B cell (primary cell): ENCODE results near the gene SGF29. TPM values are rescaled to one million over a fixed set of nuclear protein-coding genes. Genes with fewer than 3 reads are reported as not detected.
"Not testable (repeated sequence)": the region's sequence is repeated elsewhere in the genome, so short reads cannot be mapped to it uniquely, and the experiment has no call there.

Experiments
- ATAC-seq: fragments of 200-7000 bp; cut with Tn5 transposase; one replicate; pipeline ENCODE4 v1.10.0; 2021; ENCODE audit warnings: low read depth, mild to moderate bottlenecking, moderate number of reproducible peaks, moderate library complexity
- CTCF ChIA-PET: fragments of 350-600 bp; sonication (Branson Sonifier 250); formaldehyde crosslinking; loops from one replicate; lab custom pipeline; 2021; ENCODE audit warnings: antibody characterized with exemption, inconsistent platforms; lab: Charles Lee
- POLR2A ChIA-PET: fragments of 350-600 bp; sonication (Branson Sonifier 250); formaldehyde crosslinking; loops from one replicate; lab custom pipeline; 2021; ENCODE audit warnings: antibody characterized with exemption; lab: Charles Lee
- DNase-seq: peaks from one replicate; pipeline ENCODE4 v3.0.0; 2013
- H2AFZ ChIP-seq: 2 replicates; pipeline ENCODE4 v1.6.1; 2012; ENCODE audit warnings: mild to moderate bottlenecking, low read depth, low read length; ENCODE audit not compliant: insufficient read depth, poor library complexity, severe bottlenecking
- H3K27ac ChIP-seq, 2 donors: 1 replicate in 1 of 2; 2 replicates in 1 of 2; pipeline ENCODE4 v1.5.1; 2012 to 2013; ENCODE audit warnings: low read length in 2 of 2, mild to moderate bottlenecking in 2 of 2, moderate library complexity in 1 of 2
- H3K27me3 ChIP-seq, 4 experiments: fragments of 200-600 bp in 1 of 4; sonication (generic) in 1 of 4; replicated peaks in 1 of 4; 1 replicate in 2 of 4; 2 replicates in 2 of 4; pipeline versions ENCODE4 v1.6.1 to v1.7.0; 2013 to 2016; ENCODE audit warnings: low read length in 3 of 4, mild to moderate bottlenecking in 2 of 4, mixed read lengths in 1 of 4, moderate library complexity in 1 of 4; ENCODE audit not compliant: insufficient read depth in 4 of 4, control insufficient read depth in 3 of 4; ENCODE audit errors: control extremely low read depth in 1 of 4
- H3K36me3 ChIP-seq, 2 experiments: replicated peaks in 1 of 2; 1 replicate in 1 of 2; 2 replicates in 1 of 2; pipeline versions ENCODE4 v1.6.1 to v1.7.1; 2013; ENCODE audit warnings: low read length in 1 of 2; ENCODE audit not compliant: insufficient read depth in 2 of 2, control insufficient read depth in 1 of 2; ENCODE audit errors: control extremely low read depth in 1 of 2, extremely low read depth in 1 of 2
- H3K4me1 ChIP-seq, 2 donors: fragments of 200-600 bp in 1 of 2; sonication (generic) in 1 of 2; 1 replicate in 1 of 2; 2 replicates in 1 of 2; pipeline versions ENCODE4 v1.5.1 to v1.6.1; 2013 to 2017; ENCODE audit warnings: low read length in 2 of 2; ENCODE audit not compliant: control insufficient read depth in 2 of 2, insufficient read depth in 2 of 2
- H3K4me2 ChIP-seq: replicated peaks from 2 replicates; pipeline ENCODE3; 2012; ENCODE audit warnings: mild to moderate bottlenecking, low read depth, low read length; ENCODE audit not compliant: poor library complexity, severe bottlenecking
- H3K4me3 ChIP-seq, 5 experiments: fragments of 200-600 bp in 1 of 5; sonication (generic) in 1 of 5; 1 replicate in 3 of 5; 2 replicates in 2 of 5; pipeline versions ENCODE4 v1.5.1 to v1.7.0; 2011 to 2016; ENCODE audit warnings: low read length in 4 of 5, mild to moderate bottlenecking in 4 of 5, low read depth in 2 of 5, control low read depth in 1 of 5, moderate library complexity in 1 of 5; ENCODE audit not compliant: insufficient read depth in 1 of 5; ENCODE audit errors: control extremely low read depth in 1 of 5, extremely low read depth in 1 of 5
- H3K79me2 ChIP-seq: fragments of 200-600 bp; sonication (generic); one replicate; pipeline ENCODE4 v1.6.0; 2016; ENCODE audit warnings: low read length; ENCODE audit not compliant: control insufficient read depth, insufficient read depth
- H3K9ac ChIP-seq: fragments of 200-600 bp; sonication (generic); 2 replicates; pipeline ENCODE4 v1.6.1; 2017; ENCODE audit warnings: mild to moderate bottlenecking, low read length, moderate library complexity
- H3K9me3 ChIP-seq, 3 donors: one replicate each; pipeline versions ENCODE4 v1.6.1 to v1.7.1; 2013; ENCODE audit warnings: low read length in 2 of 3; ENCODE audit not compliant: control insufficient read depth in 2 of 3, insufficient read depth in 1 of 3; ENCODE audit errors: control extremely low read depth in 1 of 3
- H4K20me1 ChIP-seq: 2 replicates; pipeline ENCODE4 v1.6.0; 2012; ENCODE audit warnings: mild to moderate bottlenecking, low read length; ENCODE audit not compliant: insufficient read depth, control insufficient read depth, poor library complexity, severe bottlenecking
- H3K27ac Mint-ChIP-seq: one replicate; pipeline ENCODE4 v1.8.0; 2021; ENCODE audit warnings: mixed read lengths
- H3K27me3 Mint-ChIP-seq: one replicate; pipeline ENCODE4 v1.8.0; 2021; ENCODE audit warnings: mixed read lengths
- H3K4me1 Mint-ChIP-seq: one replicate; pipeline ENCODE4 v1.8.0; 2021; ENCODE audit warnings: mixed read lengths
- H3K4me3 Mint-ChIP-seq: one replicate; pipeline ENCODE4 v1.8.0; 2021; ENCODE audit warnings: mixed read lengths
- H3K9me3 Mint-ChIP-seq: one replicate; pipeline ENCODE4 v1.8.0; 2022; ENCODE audit warnings: mixed read lengths; ENCODE audit not compliant: insufficient read depth
- EZH2 ChIP-seq: IDR thresholded peaks from 2 replicates; pipeline ENCODE4 v1.6.1; 2012; ENCODE audit warnings: borderline replicate concordance, low read depth, mild to moderate bottlenecking, moderate library complexity, low read length; ENCODE audit not compliant: insufficient read depth, poor library complexity, severe bottlenecking
- WGBS: methylation state at CpG from one replicate; pipeline ENCODE4 v1.1.5; 2013; ENCODE audit warnings: missing lambda C conversion rate; ENCODE audit not compliant: insufficient coverage; 5-methylcytosine and 5-hydroxymethylcytosine counted together
- intact Hi-C: fragments of 100-400 bp; cut with micrococcal nuclease; formaldehyde crosslinking; loops from one replicate; pipeline ENCODE4 v1.10.0; 2022
- polyA plus RNA-seq: library from polyadenylated mRNA; depleted of rRNA; stranded (reverse); fragments of >200 nt; gene quantifications from 2 replicates; pipeline ENCODE4 v1.2.3, GENCODE V29; 2012
- total RNA-seq, 2 donors: library from RNA; stranded (reverse); fragments of 120-200 nt in 1 of 2; gene quantifications; 1 replicate in 1 of 2; 2 replicates in 1 of 2; pipeline versions ENCODE4 v1.2.3 to v1.2.4, GENCODE V29; 2013 to 2022
- TF ChIP-seq, protein P1 (sequence below): fragments of 200-600 bp; IDR thresholded peaks from one replicate; pipeline ENCODE4 v1.8.0; 2022; ENCODE audit warnings: antibody characterized with exemption, mild to moderate bottlenecking

SGF29 gene
- total and polyA plus RNA-seq, 2 donors (not counting 1 experiment from before 2014, with no cell fraction given) = 24.0 to 52.9 TPM

DNA sequence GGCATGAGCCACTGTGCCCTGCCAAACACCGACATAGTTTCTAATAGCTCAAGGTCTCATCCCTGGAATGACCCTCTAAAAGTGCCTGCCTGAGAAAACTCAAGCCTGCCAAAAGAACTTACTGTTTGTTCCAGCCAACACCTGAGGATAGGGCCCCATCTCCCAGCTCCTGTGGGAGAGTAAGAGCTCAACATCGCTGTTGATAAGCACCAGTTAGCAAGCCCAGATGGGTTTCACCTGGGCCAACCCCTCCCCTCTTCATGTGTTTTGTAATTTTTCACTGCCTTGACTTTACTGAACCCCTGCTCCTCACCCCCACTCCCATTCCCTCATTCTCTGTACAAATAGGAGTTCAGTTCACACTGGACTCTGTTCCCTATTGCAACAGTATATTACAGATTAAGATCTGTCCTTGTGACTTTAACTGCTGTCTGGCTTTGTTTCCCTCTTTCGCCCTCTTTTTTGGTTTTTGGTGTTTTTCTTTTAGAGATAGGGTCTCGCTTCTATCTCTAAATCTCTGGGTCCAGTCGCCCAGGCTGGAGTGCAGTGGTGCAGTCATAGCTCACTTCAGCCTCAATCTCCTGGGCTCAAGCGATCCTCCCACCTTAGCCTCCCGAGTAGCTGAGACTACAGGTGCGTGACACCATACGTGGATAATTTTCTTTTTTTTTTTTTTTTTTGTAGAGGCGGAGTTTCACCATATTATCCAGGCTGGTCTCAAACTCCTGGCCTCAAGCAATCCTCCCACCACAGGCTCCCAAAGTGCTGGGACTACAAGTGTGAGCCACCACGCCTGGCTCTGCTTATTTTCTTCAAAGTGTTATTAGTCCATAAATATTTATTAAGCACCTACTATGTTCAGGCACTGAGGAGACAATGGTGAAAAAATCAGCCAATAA, 27.3 kb upstream of the SGF29 start:
- TF ChIP-seq EZH2 = no peak
- TF ChIP-seq, protein P1, sequence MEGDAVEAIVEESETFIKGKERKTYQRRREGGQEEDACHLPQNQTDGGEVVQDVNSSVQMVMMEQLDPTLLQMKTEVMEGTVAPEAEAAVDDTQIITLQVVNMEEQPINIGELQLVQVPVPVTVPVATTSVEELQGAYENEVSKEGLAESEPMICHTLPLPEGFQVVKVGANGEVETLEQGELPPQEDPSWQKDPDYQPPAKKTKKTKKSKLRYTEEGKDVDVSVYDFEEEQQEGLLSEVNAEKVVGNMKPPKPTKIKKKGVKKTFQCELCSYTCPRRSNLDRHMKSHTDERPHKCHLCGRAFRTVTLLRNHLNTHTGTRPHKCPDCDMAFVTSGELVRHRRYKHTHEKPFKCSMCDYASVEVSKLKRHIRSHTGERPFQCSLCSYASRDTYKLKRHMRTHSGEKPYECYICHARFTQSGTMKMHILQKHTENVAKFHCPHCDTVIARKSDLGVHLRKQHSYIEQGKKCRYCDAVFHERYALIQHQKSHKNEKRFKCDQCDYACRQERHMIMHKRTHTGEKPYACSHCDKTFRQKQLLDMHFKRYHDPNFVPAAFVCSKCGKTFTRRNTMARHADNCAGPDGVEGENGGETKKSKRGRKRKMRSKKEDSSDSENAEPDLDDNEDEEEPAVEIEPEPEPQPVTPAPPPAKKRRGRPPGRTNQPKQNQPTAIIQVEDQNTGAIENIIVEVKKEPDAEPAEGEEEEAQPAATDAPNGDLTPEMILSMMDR = no peak
- ChIA-PET CTCF (no interaction called here), POLR2A (no interaction called here)
- H3K4me1 ChIP-seq = no peaks in the 10 kb centered on the region
- no peak overlapping the region for H3K4me3 ChIP-seq
- Mint-ChIP-seq H3K27ac (no peak overlapping the region), H3K9me3 (no peaks in the 10 kb centered on the region), H3K4me1 (peaks cover 7% of the 10 kb centered on the region), H3K27me3 (peaks cover 7% of the 10 kb centered on the region), H3K4me3 (no peak overlapping the region)
- ATAC-seq (no peak), DNase-seq (no peak)
- no peaks in the 10 kb centered on the region for H3K27me3 ChIP-seq
- H3K27ac ChIP-seq = no peak overlapping the region
- WGBS = 88% methylated on average over 5 of the region's 11 CpGs
- H3K36me3 ChIP-seq = no peaks in the 10 kb centered on the region
- H4K20me1 ChIP-seq = no peaks in the 10 kb centered on the region
- no peak overlapping the region for H3K4me2 ChIP-seq
- intact Hi-C loops = no loop called here
- H3K9me3 ChIP-seq = no peaks in the 10 kb centered on the region
- H3K79me2 ChIP-seq = no peaks in the 10 kb centered on the region
- H2AFZ ChIP-seq = no peak overlapping the region
- H3K9ac ChIP-seq = no peak overlapping the region

DNA sequence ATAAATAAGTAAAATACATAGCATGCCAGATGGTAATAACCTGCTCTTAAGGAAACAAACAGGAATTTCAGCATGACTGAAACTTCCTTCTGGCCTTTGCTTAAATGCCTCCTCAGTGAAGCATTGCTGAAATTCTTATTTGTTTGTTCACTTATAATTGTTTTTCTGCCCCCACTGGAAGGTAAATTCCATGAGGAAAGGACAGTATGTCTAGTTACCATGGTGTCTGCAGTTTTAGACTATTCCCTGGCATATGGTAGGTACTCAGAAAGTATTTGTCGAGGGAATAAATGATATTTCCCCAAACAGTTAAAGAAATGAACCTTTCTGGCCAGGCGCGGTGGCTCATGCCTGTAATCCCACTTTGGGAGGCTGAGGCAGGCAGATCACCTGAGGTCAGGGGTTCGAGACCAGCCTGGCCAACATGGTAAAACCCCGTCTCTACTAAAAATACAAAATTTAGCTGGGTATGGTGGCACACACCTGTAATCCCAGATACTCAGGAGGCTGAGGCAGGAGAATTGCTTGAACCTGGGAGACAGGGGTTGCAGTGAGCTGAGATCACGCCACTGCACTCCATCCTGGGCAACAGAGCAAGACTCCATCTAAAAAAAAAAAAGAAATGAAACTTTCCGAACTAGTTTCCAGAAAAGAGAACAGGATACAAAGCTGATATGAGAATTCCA, 26.5 kb upstream of the SGF29 start:
- H3K4me1 Mint-ChIP-seq, H3K9me3 ChIP-seq, H3K4me3 ChIP-seq, H3K9ac ChIP-seq, H3K36me3 ChIP-seq, H3K27me3 ChIP-seq, POLR2A ChIA-PET, DNase-seq, H3K27ac Mint-ChIP-seq, H3K4me3 Mint-ChIP-seq, H2AFZ ChIP-seq, intact Hi-C loops, H3K27ac ChIP-seq, H3K9me3 Mint-ChIP-seq, CTCF ChIA-PET, H3K4me1 ChIP-seq, H3K27me3 Mint-ChIP-seq, ATAC-seq, H4K20me1 ChIP-seq, H3K79me2 ChIP-seq, H3K4me2 ChIP-seq: not testable (repeated sequence)
- WGBS = no CpG with 5 or more reads among the region's 7 CpGs
